CD14-positive monocyte (primary cell): ENCODE data around the gene DRAXIN. TPM values are rescaled to one million over a fixed set of nuclear protein-coding genes. Genes with fewer than 3 reads are reported as not detected.

ENCODE experiments used
- DNase-seq, 3 donors: peaks; one replicate each; pipeline ENCODE4 v3.0.0-alpha.2; 2011 to 2022
- H2AFZ ChIP-seq: 2 replicates; pipeline ENCODE4 v1.6.0; 2012; ENCODE audit warnings: mild to moderate bottlenecking, low read depth, low read length, inconsistent platforms; ENCODE audit not compliant: insufficient read depth, poor library complexity, severe bottlenecking
- H3K27ac ChIP-seq, 2 donors: 1 replicate in 1 of 2; 2 replicates in 1 of 2; pipeline ENCODE4 v1.5.1; 2012 to 2013; ENCODE audit warnings: low read length in 2 of 2, control low read depth in 1 of 2, inconsistent platforms in 1 of 2, low read depth in 1 of 2, mild to moderate bottlenecking in 1 of 2
- H3K27me3 ChIP-seq, 2 donors: one replicate each; pipeline versions ENCODE4 v1.6.0 to v1.6.1; 2011 to 2013; ENCODE audit warnings: low read length in 2 of 2; ENCODE audit not compliant: control insufficient read depth in 2 of 2, insufficient read depth in 2 of 2
- H3K36me3 ChIP-seq, 2 donors: replicated peaks in 1 of 2; 1 replicate in 1 of 2; 2 replicates in 1 of 2; pipeline versions ENCODE4 v1.5.1 to v1.6.1; 2012 to 2013; ENCODE audit warnings: low read length in 2 of 2, control low read depth in 1 of 2, inconsistent platforms in 1 of 2, mild to moderate bottlenecking in 1 of 2; ENCODE audit not compliant: insufficient read depth in 2 of 2, control insufficient read depth in 1 of 2
- H3K4me1 ChIP-seq, 2 donors: 1 replicate in 1 of 2; 2 replicates in 1 of 2; pipeline versions ENCODE4 v1.5.1 to v1.6.1; 2012 to 2013; ENCODE audit warnings: low read length in 2 of 2, control low read depth in 1 of 2, inconsistent platforms in 1 of 2, mild to moderate bottlenecking in 1 of 2, moderate library complexity in 1 of 2; ENCODE audit not compliant: insufficient read depth in 2 of 2, control insufficient read depth in 1 of 2
- H3K4me2 ChIP-seq: replicated peaks from 2 replicates; pipeline ENCODE3; 2012; ENCODE audit warnings: low read length, moderate library complexity, mild to moderate bottlenecking; ENCODE audit not compliant: poor library complexity, severe bottlenecking; ENCODE audit errors: extremely low read depth
- H3K4me3 ChIP-seq, 3 experiments: fragments of 200-600 bp in 1 of 3; sonication (generic) in 1 of 3; replicated peaks in 1 of 3; 1 replicate in 2 of 3; 2 replicates in 1 of 3; pipeline ENCODE4 v1.5.1; 2011 to 2013; ENCODE audit warnings: low read length in 3 of 3, mild to moderate bottlenecking in 3 of 3, control low read depth in 2 of 3, low read depth in 2 of 3, inconsistent platforms in 1 of 3, moderate library complexity in 1 of 3
- H3K79me2 ChIP-seq: 2 replicates; pipeline ENCODE4 v1.6.0; 2012; ENCODE audit warnings: mild to moderate bottlenecking, control low read depth, inconsistent platforms, low read length, moderate library complexity; ENCODE audit not compliant: insufficient read depth
- H3K9ac ChIP-seq: 2 replicates; pipeline ENCODE4 v1.6.0; 2017; ENCODE audit warnings: low read length, mild to moderate bottlenecking; ENCODE audit not compliant: insufficient read depth, poor library complexity, severe bottlenecking
- H3K9me3 ChIP-seq, 2 donors: replicated peaks in 1 of 2; 1 replicate in 1 of 2; 2 replicates in 1 of 2; pipeline versions ENCODE4 v1.5.1 to v1.6.1; 2012 to 2013; ENCODE audit warnings: low read length in 2 of 2, control low read depth in 1 of 2; ENCODE audit not compliant: control insufficient read depth in 1 of 2, insufficient read depth in 1 of 2
- H4K20me1 ChIP-seq: 2 replicates; pipeline ENCODE4 v1.6.0; 2012; ENCODE audit warnings: mild to moderate bottlenecking, low read length, control low read depth, moderate library complexity; ENCODE audit not compliant: insufficient read depth
- H3K27ac Mint-ChIP-seq, 7 donors: one replicate each; pipeline ENCODE4 v1.8.0; 2020; ENCODE audit warnings: mild to moderate bottlenecking in 7 of 7, mixed read lengths in 7 of 7, moderate library complexity in 6 of 7, inconsistent platforms in 2 of 7
- H3K27me3 Mint-ChIP-seq, 3 donors: one replicate each; pipeline ENCODE4 v1.8.0; 2021 to 2022; ENCODE audit warnings: low read depth in 3 of 3, mild to moderate bottlenecking in 3 of 3, mixed read lengths in 3 of 3, moderate library complexity in 3 of 3, inconsistent platforms in 1 of 3
- H3K36me3 Mint-ChIP-seq, 2 donors: one replicate each; pipeline ENCODE4 v1.8.0; 2020; ENCODE audit warnings: mixed read lengths in 2 of 2, inconsistent platforms in 1 of 2, mild to moderate bottlenecking in 1 of 2
- H3K4me1 Mint-ChIP-seq: one replicate; pipeline ENCODE4 v1.8.0; 2020; ENCODE audit warnings: mild to moderate bottlenecking, mixed read lengths
- H3K4me3 Mint-ChIP-seq, 2 donors: one replicate each; pipeline ENCODE4 v1.8.0; 2020; ENCODE audit warnings: mild to moderate bottlenecking in 2 of 2, mixed read lengths in 2 of 2, moderate library complexity in 1 of 2
- H3K9me3 Mint-ChIP-seq, 7 donors: one replicate each; pipeline ENCODE4 v1.8.0; 2020 to 2022; ENCODE audit warnings: mixed read lengths in 7 of 7, mild to moderate bottlenecking in 6 of 7, moderate library complexity in 6 of 7, inconsistent platforms in 2 of 7
- CTCF ChIP-seq: fragments of 200-600 bp; IDR thresholded peaks from one replicate; pipeline ENCODE4 v1.8.0; 2022; ENCODE audit warnings: antibody characterized with exemption, mild to moderate bottlenecking
- WGBS: methylation state at CpG from one replicate; pipeline ENCODE4 v1.1.5; 2013; ENCODE audit warnings: missing lambda C conversion rate; ENCODE audit not compliant: insufficient coverage; 5-methylcytosine and 5-hydroxymethylcytosine counted together
- intact Hi-C, 2 donors: fragments of 100-400 bp; cut with micrococcal nuclease; formaldehyde crosslinking; loops; one replicate each; pipeline versions ENCODE4 v1.15.0 to v1.15.1; 2023
- polyA plus RNA-seq, 3 donors: library from polyadenylated mRNA; depleted of rRNA in 1 of 3; unstranded in 2 of 3; stranded (reverse) in 1 of 3; fragments of 300-500 nt in 2 of 3; fragments of >200 nt in 1 of 3; fragmentation: Illumina TruSeq in 2 of 3; gene quantifications; 1 replicate in 2 of 3; 2 replicates in 1 of 3; pipeline ENCODE4 v1.2.3, GENCODE V29; 2012 to 2021

The DRAXIN gene
- polyA plus RNA-seq, 3 donors, result 0.14 to 0.27 (median 0.18) TPM

GRCh38 chr1:11768821-11769220, 77.3 kb downstream of the DRAXIN start:
- Mint-ChIP-seq H3K27ac (no peak overlapping the region), H3K27me3 (peaks cover 0 to 5% (median 1%) of the 10 kb centered on the region in 3 donors), H3K9me3 (no peaks in the 10 kb centered on the region), H3K4me3 (no peak overlapping the region), H3K36me3 (no peaks in the 10 kb centered on the region), H3K4me1 (peaks cover 6% of the 10 kb centered on the region)
- Histone ChIP-seq H3K27me3 (no peaks in the 10 kb centered on the region), H3K36me3 (no peaks in the 10 kb centered on the region), H3K27ac (no peak overlapping the region), H4K20me1 (no peaks in the 10 kb centered on the region), H3K79me2 (no peaks in the 10 kb centered on the region), H2AFZ (no peak overlapping the region), H3K4me3 (no peak overlapping the region), H3K4me1 (peaks cover 4 to 10% of the 10 kb centered on the region in 2 donors), H3K4me2 (no peak overlapping the region), H3K9ac (peak overlapping the region; percentile 36), H3K9me3 (no peaks in the 10 kb centered on the region)
- intact Hi-C loops, result no loop called here
- no peak for TF ChIP-seq CTCF
- no peak for DNase-seq
- WGBS, result 75% methylated on average over 1 of the region's 4 CpGs

- no peak overlapping the region for H3K4me3 Mint-ChIP-seq
- TF ChIP-seq CTCF, result no peak
- H3K9me3 Mint-ChIP-seq, result no peaks in the 10 kb centered on the region
- Histone ChIP-seq H3K36me3 (no peaks in the 10 kb centered on the region), H2AFZ (no peak overlapping the region), H4K20me1 (no peaks in the 10 kb centered on the region), H3K79me2 (no peaks in the 10 kb centered on the region), H3K9ac (peak overlapping the region; percentile 36), H3K4me3 (no peak overlapping the region), H3K4me2 (no peak overlapping the region), H3K27ac (no peak overlapping the region), H3K9me3 (no peaks in the 10 kb centered on the region), H3K27me3 (no peaks in the 10 kb centered on the region), H3K4me1 (peaks cover 4 to 10% of the 10 kb centered on the region in 2 donors)
- WGBS, result 90% methylated on average over 3 of the region's 4 CpGs
- no peaks in the 10 kb centered on the region for H3K36me3 Mint-ChIP-seq
- H3K27me3 Mint-ChIP-seq, result peaks cover 0 to 5% (median 0%) of the 10 kb centered on the region in 3 donors
- peaks cover 6% of the 10 kb centered on the region for H3K4me1 Mint-ChIP-seq
- no peak for DNase-seq
- H3K27ac Mint-ChIP-seq, result no peak overlapping the region
- intact Hi-C loops, result no loop called here
Measured at GRCh38 chr1:11769274-11769673, 77.8 kb downstream of the DRAXIN start.
